Measurements from ENCODE around the gene HES5. TPM values are rescaled to one million over a fixed set of nuclear protein-coding genes. Genes with fewer than 3 reads are reported as not detected.
A peak's percentile ranks its signal among the peaks of the same experiment; 100 is the strongest.

The HES5 gene
- polyA plus RNA-seq, 3 donors = 0.52 to 0.87 (median 0.58) TPM

DNA sequence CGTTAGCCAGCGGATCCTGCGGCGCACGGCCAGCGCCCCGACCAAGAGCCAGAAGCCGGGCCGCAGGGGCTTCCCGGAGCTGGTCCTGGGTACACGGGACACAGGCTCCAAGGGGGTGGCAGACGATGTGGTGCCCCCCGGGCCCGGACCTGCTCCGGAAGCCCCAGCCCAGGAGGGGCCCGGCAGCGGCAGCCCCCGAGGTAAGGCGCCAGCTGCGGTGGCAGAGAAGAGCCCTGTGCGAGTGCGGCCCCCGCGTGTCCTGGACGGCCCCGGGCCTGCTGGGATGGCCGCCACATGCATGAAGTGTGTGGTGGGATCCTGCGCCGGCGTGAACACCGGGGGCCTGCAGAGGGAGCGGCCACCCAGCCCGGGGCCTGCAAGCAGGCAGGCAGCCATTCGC is 27.9 kb downstream of the HES5 start:
- no peak for DNase-seq

DNA sequence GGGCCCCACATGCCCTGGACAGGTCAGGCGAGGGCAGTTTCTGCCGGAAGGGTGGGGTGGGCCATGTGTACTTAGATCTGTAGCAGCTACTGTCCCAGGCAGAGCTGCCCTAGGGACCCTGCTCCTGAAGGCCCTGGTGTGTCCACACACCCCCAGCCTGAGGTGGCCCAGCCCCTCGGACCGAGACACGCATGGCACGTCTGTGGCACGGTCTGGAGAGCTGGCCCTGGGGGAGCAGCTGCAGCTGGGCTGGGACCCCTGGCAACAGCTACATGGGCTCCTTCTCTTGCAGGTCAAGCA is 28.3 kb downstream of the HES5 start:
- no peak for DNase-seq

DNA sequence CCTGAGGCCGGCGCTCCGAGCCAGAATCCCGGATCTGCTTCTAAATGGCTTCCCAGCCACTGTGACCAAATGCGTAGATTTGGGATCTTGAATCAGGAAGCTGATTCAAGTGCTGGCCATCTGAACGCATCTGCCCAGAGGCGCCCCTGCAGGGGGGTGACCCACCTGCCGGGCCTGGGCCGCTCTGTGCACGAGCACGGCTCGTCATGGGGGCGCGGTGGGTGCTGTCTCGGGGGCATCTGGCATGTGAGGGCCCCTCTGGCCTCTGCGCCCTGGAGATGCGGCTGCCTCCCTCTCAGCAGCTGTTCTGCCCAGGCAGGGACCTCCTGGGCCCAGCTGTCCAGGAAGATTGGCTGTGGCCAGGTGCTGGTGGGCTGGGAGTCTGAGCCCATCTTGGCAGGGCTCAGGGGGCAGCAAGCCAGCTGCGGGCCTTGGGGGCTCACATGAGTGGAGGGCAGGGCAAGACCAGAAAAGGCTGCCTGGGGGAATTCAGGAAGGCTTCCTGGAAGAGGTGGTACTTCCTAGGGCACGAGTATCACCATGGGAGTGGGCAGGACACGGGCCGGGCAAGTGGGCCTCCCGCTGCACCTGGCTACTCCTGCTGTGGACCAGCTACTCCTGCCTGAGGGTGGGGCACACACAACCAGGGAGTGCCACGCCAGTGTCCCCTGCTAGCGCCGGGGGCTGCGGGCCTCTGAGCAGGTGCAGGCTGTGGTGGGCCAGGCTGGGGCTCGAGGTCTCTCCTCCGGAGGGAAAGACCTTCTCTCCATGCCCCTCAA is 28.8 kb downstream of the HES5 start:
- no peak for DNase-seq

DNA sequence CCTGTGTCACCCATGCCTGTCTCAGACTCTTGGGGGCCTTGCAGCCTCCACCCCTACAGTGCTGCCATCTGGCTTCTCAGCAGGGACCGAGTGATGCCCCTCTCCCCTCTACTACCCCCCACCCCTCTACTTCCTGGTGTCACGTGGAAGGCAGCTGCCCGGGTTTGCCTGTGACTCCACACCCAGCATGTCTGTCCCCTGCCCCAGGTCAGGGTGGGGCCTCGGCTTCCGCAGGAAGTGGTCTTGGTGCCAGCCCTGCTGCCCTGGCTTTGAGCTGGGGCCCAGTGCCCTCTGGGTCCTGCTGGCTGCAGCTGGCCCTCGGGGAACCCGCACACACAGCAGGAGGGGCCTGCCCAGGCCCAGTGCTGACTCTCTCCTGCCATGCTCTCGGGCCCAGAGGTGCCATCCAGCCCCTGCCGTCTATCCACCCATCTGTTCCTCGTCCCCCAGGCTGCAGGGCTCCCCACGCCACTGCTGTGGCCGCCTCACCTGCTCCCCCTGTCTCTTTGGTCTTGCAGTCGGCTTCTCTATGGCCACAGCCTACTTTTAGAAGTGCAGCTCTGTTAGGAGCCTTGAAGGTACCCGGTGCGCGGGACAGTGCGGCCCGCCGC is 30.0 kb downstream of the HES5 start:
- DNase-seq = no peak

DNA sequence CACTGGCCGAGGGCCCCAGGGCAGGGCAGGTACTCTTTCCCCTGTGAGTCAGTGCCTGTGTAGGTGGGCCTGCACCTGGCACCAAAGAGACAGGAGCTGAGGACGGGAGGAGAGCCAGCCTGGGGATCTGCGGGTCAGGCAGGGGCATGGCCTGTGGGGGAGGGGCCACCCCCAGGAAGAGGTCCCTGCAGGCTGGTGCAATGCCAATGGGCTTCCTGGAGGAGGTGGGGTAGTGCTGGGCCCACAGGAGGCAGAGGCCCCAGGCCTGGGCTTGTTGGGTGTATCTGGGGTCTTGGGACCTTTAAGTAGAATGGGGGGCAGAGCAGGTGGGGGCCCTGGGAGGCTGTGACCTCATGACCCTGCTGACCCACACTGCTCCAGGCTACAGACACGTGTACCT is 30.8 kb downstream of the HES5 start:
- no peak for DNase-seq

DNA sequence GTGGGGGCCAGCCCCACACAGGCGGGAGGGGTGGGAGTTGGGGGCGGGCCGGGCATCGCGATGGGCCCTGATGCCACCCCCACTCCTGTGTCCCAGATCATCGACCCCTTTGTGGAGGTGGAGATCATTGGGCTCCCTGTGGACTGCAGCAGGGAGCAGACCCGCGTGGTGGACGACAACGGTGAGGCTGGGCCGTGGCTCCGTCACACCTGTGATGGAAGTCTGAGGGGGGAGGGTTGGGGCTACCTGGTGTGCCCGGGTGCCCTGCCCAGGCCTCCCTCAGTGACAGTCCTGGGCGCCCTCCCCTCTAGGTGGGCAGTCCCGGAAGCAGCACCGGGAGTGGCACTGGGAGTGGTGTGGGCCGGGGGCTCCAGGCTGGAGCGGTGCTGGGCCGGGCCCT is 31.4 kb downstream of the HES5 start:
- DNase-seq = no peak

DNA sequence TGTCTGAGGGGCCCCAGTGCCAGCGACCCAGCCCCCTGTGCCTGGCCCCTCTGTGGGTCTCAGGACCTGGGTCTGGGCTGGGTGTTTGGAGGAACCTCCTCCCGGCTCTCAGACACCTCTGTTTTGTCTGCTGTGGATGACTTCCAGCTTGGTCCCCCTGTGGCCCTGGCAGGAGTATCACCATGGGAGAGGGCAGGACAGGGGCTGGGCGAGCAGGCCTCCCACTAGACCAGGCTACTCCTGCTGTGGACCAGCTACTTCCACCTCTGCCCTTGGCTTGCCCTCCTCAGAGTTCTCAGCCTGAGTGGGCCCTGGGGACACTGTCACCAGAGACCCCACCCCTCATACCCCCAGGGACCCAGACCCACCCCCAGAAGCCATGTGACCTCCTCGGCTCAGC is 32.2 kb downstream of the HES5 start:
- no peak for DNase-seq

DNA sequence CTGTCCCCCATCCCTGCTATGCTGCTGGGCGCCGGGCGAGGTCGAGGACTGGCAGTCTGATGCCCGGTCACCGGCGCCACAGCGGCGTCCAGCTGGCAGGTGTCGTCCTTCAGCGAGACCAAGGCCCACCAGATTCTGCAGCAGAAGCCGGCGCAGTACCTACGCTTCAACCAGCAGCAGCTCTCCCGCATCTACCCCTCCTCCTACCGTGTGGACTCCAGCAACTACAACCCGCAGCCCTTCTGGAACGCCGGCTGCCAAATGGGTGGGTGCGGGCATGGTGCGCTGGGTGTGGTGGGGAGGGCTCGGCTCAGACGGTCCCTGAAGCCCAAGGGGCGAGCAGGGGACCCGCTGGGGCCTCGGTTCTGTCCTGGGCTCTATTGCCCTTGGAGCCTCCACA is 33.3 kb downstream of the HES5 start:
- DNase-seq = no peak

DNA sequence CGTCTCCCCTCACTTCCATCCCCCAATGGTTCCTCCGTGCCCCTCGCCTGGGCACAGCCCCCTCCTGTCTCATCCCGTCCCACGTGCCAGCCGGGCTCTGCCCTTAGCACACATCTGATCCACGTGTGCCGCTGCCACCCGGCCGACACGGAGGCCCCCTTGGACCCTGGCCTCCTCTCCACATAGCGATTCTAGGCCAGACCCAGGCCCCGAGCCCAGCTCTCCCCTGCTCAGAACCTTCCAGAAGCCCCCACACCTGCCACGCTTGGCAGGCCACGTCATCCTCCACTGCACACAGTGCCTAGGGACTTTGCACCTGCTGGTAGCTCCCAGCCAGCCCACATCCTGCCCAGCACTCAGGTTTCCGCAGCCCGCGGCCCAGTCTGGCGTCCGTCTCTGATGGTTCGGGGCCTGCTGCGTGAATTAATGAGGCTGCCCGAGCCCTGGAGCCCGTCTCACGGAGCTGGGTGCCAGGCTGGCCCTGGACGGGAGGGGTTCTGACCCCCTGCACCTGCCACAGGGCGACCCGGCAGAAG is 33.9 kb downstream of the HES5 start:
- no peak for DNase-seq

DNA sequence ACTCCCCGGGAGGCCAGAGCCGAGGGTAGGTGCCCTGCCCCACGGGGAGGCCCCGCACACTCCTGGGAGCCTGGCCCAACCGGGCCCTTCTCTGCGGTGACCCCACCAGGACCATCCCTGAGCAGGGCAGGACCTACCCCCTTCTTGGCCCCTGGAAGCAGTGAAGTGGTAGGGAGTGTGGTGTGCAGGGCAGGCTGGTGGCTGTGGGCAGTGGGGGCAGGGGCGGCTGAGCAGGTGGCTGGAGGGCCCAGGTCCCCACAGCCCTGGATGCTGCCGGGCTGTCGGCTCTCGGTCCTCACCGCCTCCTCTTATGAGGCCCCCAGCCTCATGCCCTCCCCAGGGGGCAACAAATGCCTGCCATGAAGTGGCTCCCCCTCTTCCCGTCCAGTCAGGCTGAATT is 34.5 kb downstream of the HES5 start:
- no peak for DNase-seq

DNA sequence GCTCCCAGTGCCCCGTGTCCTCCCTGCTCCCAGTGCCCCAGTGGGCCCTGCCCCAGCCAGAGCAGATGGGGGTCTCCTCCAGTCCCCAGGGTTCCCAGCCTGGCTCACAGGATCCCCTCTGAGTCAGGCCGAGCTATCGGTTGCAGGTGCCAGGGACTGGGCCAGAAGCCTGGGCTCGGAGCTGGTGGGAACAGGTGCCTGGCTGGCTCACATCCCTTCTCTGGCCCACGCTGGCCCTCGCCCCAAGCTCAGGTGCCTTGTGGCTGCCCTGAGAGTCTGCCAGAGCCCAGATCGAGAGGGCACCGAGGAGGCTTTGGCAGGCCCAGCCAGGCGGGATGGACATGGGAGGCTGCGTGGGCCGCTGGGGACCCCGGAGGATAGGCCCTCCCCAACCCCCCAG is 35.0 kb downstream of the HES5 start:
- no peak for DNase-seq

DNA sequence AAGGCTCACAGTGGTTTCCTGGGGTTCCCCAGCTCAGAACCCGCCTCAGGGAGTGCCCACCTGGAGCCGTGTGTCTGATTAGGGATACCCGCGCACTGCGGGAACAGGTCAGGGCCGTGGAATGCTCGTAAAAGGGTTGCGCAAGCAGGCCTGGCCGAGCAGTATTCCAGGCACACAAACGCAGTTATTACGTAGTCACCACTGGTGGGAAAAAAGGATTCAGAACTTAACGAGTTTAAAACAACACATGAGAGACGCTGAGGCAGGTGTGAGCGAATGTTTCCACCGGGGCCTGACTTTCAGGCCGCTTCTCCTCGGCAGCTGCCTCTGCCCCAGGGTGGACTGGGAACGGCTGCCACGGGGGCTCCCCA is 35.8 kb downstream of the HES5 start:
- DNase-seq = no peak

DNA sequence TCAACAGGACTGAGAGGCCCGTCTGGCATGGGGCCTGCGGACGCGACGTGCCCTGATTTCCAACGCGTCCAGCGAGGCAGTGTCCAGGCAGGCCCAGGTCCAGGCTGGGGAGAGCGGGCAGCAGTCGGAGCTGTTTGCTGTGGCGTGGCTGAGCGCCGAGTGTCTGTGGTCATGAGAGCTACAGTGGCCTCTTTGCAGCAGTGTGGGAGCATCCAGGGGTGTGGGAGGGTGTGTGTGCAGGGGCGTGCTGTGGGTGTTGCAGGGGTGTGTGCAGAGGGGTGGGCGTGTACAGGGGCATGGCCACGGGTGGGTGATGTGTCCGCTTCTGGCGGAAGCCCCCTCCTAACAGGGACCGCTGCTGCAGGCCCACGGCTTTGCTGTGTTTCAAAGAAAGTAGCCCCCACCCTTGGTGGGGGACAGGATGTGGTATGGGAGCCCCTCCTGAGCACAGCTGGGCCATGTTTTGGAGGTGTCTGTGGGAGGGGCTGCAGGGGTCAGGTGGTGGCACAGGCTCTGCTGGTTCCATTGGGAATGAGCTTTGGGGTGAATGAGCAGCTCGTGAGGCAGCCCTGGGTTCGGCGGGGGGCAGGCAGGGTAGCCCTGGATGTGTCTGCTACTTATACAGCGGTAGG is 36.3 kb downstream of the HES5 start:
- DNase-seq = no peak

DNA sequence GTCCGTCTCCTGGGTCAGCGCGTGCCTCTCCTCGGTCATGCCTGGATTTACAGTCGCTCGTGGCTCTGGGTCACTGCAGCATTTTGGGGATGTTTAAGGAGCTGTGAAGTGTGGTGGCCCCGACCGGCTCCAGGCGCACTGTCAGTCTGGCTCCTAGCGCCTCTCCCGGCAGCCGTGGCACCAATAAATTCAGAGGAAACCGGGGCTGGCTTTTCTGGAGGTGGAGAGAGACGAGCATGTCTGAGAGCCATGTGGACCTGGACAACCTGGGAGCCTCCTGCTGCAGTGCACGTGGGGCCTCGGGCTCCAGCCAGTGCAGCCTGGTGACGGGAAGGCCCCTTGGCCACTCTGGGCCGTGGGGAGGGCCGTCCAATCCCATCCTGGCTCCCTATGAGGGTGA is 36.8 kb downstream of the HES5 start:
- DNase-seq = no peak

DNA sequence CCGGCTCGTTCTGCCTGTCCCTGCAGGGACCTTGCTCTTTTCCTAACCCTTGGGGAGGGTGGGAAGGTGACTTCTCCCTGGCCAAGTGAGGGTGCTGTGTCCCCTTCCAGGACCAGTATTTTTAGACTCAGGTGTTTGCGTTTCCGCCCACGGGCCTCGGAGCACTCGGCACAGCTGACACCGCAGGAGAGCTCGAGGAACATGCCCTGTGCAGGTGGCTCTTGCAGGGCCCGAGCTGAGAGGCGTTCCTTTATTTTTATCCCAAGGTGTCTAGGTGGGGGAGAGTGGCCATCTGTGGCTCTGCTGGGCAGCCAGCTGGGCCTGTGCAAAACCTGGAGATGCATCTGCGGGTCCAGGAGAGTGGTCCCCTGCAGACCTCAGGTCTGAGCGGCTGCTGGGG is 38.0 kb downstream of the HES5 start:
- DNase-seq = no peak

DNA sequence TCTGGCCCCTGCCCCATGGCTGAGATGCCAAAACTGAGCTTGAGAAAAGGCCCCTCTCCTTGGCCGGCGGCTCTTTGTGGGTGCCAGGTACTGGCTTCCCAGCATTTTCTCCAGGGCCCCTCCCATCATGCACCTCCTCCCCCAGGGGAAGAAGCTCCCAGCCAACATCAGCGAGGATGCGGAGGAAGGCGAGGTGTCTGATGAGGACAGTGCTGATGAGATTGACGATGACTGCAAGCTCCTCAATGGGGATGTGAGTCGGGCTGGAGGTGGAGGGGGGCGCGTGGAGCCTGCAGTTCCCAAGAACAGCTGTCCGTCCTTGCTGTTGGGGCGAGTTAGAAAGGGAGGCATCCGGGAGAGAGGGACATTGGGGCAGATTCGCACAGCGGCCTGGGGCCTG is 40.4 kb downstream of the HES5 start:
- DNase-seq = no peak

DNA sequence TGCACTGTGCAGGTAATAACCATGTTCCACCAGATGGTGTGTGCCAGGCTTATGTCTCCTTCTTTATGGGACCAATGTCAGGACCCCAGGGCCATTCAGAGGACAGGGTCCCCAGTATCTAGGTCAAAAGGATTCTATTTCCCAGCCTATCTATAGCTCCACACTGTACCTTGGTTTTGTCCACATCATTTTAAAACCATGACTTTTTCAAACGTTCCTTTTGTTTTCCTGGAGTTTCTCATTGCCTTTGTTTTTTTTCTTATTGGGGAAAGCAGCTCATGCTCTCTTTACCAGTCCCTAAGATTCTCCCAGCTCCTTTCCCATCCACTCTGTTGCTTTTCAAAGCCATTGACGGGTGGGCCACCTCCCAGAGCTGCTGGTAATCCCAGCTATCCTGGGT is 41.4 kb downstream of the HES5 start:
- DNase-seq = no peak

DNA sequence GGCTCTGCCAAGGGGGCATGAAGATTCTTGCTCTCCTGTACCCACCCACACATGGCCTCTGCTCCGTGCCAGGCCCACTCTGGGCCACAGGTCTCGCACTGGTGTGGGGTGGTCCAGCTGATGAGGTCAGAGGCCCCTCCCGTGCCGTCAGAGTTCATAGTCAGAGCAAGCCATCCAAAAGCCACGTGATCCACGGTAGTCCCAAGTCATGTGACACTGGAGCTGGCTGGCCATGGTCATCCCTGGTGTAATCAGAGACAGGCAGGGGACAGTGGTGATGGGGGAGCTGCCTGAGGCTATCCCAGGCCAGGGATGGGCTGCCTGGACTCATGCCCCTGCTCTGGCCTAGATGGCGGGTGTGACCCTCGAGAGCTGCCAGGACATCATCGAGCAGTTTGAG is 43.5 kb downstream of the HES5 start:
- no peak for DNase-seq

DNA sequence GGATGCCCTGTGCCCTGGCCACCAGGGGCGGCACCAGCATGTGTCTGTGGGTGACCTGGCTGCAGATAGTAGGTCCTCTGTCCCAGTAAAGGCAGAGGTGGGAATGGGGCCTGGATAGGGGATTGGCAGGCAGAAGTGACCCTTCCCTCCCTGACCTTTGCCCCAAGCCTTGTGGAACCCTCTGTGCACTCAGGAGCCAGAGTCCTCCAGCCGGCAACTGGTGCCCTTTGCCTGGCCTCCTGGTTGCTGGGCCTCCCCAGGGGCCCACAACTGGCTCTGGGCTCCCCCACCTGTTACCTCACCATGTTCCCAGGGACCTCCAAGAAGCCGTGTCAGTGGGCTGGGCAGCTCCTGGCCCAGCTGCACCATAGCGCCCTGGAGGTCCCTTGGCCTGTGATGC is 44.0 kb downstream of the HES5 start:
- no peak for DNase-seq

DNA sequence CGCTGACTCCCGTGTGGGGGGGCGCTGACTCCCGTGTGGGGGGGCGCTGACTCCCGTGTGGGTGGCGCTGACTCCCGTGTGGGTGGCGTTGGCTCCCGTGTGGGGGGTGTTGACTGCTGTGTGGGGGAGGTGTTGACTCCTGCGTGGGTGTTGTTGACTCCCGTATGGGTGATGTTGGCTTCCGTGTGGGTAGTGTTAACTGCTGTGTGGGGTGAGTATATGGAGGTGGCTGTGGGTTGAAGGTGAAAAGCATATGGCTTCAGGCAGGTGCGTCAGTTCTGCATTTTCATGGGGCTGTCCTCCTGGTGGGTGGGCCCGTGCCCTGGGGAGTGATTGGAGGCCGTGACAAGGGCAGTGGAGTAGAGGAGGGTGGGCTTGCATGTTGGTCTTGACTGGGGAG is 46.1 kb downstream of the HES5 start:
- no peak for DNase-seq

DNA sequence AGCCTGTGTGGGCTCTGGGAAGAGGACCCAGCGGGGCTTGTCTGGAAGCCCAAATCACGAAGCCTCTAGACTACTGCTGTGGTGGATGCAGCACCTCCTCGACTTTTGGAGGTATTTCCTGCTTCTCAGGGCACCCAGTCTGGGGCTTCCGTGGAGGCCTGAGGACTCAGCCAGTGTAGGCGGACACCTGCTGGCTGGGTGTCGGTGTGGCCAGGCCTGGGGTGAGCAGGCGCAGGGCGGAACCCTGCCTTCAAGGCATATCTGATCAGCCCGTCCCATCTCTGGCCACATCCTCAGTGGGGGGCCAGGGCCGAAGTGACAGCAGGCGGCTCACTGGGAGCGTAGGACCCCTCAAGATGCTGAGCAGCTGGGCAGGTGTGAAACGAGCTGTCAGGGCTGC is 47.0 kb downstream of the HES5 start:
- DNase-seq = no peak

DNA sequence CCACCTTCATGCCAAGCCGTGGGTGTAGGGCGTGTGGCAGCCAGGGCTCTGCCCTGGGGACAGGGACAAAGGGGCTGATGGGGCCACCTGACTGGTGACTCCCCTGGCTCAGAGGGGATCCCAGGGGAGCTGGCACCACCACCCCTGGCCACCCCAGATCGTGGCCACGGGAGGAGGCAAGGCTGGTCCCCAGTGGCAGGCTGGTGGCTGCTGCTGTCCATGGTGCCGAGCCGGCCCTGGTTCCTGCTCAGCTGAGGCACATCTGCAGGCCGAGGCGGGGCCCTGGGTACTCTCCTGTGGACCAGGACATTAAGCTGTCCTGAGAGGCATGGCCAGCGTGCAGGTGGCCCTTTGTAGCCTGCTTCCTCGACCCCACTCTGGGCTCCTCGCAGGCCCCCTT is 47.5 kb downstream of the HES5 start:
- no peak for DNase-seq

DNA sequence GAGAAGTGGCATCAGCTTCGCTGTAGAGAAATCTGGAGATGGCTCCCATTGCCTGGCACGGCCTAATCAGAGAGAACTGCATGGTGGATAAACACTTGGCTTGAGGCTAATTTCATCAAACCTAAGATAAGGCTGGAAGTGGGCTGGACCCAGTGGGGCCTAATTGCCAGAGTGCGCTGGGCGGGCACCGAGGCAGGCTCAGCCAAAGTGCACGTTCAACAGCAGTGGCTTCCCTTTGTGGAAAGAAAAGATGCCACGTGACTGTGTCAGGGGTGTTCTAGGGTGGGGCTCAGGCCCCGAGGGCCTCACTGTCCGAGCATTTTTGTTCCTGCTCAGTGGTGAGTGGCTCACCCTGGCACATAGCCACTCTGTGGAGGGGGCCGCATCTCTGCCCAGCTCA is 48.2 kb downstream of the HES5 start:
- DNase-seq = no peak

DNA sequence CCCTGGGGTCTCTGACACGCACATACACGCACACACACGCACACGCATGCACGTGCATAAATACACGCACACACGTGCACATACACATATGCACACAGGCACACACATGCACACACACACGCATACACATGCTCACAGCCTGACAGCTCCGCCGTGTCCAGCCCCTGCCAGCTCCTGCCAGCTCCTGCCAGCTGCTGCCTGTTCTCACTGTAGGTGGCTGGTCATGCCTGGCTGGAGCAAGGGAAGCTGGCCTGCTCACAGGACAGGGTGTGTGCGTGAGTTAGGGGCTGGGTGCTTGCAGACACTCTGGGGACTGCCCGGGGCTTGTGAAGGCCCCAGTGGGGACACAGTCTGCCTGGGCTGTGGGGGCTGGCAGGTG is 49.1 kb downstream of the HES5 start:
- peak; percentile 73 for DNase-seq
